ENCODE measurements around the gene PODNL1.

DNA sequence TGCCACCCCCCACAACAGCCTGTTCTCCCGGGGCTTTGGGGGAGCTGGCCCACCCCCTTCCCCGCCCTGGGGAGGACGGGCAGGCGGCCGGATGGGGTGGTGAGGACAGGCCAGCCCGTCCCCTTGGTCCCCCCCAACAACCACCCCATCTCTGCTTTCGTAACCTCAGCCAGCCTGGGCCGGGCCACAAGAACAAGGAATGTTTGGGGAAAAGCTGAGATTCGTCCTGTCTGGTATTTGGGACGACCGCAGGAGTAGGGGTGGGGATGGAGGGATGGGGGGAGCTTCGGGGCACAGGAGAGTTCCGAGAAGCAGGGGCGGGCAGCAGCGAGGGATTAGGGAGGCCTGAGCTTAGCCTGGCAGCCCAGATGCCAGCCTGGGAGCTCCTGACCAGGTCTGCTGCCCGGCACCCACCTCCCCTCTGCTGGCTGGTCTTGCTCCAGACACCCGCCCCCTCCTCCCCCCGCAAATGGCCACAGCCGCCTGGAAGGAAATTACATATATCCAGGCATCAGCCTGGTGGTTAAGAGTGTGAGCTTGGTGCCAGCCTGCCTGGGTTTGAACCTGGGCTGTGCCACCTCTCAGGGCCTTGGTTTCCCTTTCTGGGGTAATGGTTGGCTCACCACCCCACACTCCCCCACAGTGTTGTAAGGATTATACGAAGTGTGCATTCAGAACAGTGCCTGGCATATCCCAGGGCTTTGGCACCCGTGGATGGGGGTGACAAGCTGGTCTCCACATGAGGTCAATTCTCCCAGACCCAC lies at the start of gene PODNL1:
- TF ChIP-seq, protein P1, sequence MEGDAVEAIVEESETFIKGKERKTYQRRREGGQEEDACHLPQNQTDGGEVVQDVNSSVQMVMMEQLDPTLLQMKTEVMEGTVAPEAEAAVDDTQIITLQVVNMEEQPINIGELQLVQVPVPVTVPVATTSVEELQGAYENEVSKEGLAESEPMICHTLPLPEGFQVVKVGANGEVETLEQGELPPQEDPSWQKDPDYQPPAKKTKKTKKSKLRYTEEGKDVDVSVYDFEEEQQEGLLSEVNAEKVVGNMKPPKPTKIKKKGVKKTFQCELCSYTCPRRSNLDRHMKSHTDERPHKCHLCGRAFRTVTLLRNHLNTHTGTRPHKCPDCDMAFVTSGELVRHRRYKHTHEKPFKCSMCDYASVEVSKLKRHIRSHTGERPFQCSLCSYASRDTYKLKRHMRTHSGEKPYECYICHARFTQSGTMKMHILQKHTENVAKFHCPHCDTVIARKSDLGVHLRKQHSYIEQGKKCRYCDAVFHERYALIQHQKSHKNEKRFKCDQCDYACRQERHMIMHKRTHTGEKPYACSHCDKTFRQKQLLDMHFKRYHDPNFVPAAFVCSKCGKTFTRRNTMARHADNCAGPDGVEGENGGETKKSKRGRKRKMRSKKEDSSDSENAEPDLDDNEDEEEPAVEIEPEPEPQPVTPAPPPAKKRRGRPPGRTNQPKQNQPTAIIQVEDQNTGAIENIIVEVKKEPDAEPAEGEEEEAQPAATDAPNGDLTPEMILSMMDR (IDR thresholded peaks at IDR 0.05) = no peak
- TF ChIP-seq POLR2AphosphoS5 (IDR thresholded peaks at IDR 0.05) = no peak

Data from prostate gland (tissue), 2 donors.